ENCODE measurements around the gene LSM5. TPM values are rescaled to one million over a fixed set of nuclear protein-coding genes. Genes with fewer than 3 reads are reported as not detected.

The LSM5 gene
- total and polyA plus RNA-seq, 9 of the 15 experiments (the other 6 are each of a cell fraction or from before 2014, with no cell fraction given), result 36.3 to 620 (median 186) TPM

DNA sequence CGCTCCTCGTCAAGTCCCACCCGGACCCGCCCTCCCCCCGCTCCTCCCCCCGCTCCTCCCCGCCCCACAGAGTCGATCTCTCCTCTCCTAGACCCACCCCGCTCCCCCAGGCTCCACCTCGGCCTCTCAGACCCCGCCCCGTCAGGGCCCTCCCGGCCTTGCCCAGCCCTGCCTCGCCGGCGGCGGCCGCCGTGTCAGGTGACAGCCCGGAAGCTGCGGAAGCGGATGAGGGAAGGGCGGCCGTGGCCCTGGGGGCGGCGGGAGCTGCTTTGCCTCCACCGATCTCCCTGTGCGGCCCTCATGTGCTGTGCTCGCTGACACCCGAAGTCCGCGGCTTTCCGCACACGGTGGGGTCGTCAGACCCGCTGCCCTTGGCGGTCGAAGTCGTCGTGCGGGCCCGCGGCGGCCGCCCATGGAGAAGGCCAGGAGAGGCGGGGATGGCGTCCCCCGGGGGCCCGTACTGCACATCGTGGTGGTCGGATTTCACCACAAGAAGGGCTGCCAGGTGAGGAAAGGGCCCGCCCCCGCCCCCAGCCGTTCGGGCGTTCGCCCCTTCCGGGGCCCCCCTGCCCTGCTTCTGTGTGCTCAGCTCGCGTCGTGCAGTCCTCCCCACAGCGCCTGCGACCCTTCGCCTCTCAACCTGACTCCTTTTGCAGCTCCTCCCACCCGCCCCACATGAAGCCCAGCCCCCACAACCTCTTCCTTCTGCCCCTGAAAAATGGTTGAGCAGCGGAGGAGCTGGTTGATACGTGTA, 5.3 kb upstream of the LSM5 start, which contains the start of gene AVL9 (continued):
- 0 out of 4 replicates have a peak, but pooled peaks of 1 of the 2 experiments have one; percentile 23 for TF ChIP-seq ZMIZ1 (IDR thresholded peaks at IDR 0.05; ENCODE audit: low read depth in 2 of 2, low read length in 2 of 2)
- peak; percentile 92 for TF ChIP-seq USF2 (CRISPR knock-in tag; IDR thresholded peaks at IDR 0.05)
- no peak for TF ChIP-seq GTF2E2 (tag; IDR thresholded peaks at IDR 0.05)
- TF ChIP-seq SMARCE1 (IDR thresholded peaks at IDR 0.05), result no peak
- TF ChIP-seq, protein P1, sequence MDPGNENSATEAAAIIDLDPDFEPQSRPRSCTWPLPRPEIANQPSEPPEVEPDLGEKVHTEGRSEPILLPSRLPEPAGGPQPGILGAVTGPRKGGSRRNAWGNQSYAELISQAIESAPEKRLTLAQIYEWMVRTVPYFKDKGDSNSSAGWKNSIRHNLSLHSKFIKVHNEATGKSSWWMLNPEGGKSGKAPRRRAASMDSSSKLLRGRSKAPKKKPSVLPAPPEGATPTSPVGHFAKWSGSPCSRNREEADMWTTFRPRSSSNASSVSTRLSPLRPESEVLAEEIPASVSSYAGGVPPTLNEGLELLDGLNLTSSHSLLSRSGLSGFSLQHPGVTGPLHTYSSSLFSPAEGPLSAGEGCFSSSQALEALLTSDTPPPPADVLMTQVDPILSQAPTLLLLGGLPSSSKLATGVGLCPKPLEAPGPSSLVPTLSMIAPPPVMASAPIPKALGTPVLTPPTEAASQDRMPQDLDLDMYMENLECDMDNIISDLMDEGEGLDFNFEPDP (CRISPR knock-in tag; IDR thresholded peaks at IDR 0.05), result no peak
- no peak for TF ChIP-seq HNRNPUL1 (IDR thresholded peaks at IDR 0.05; ENCODE audit: low read length)
- no peak for TF ChIP-seq STAT5B (CRISPR knock-in tag; IDR thresholded peaks at IDR 0.05)
- TF ChIP-seq ARHGAP35 (IDR thresholded peaks at IDR 0.05; ENCODE audit: partially characterized antibody), result no peak
- peak; percentile 31 for TF ChIP-seq TBP (optimal IDR thresholded peaks at IDR 0.05; ENCODE audit: low read depth, low read length)
- TF ChIP-seq SMAD2 (IDR thresholded peaks at IDR 0.05; ENCODE audit: low read depth, low read length), result no peak
- TF ChIP-seq EHMT2 (IDR thresholded peaks at IDR 0.05), result no peak
- TF ChIP-seq, protein P2, sequence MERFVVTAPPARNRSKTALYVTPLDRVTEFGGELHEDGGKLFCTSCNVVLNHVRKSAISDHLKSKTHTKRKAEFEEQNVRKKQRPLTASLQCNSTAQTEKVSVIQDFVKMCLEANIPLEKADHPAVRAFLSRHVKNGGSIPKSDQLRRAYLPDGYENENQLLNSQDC (CRISPR knock-in tag; IDR thresholded peaks at IDR 0.05), result peak; percentile 90; the same call in 1 of the 2 replicates
- no peak for TF ChIP-seq ZNF408 (CRISPR knock-in tag; IDR thresholded peaks at IDR 0.05; ENCODE audit: low read depth)
- TF ChIP-seq ZNF133 (CRISPR knock-in tag; IDR thresholded peaks at IDR 0.05), result no peak
- TF ChIP-seq BDP1 (IDR thresholded peaks at IDR 0.05; ENCODE audit: insufficient read depth, insufficient read length), result no peak
- peak; percentile 97 for TF ChIP-seq PHF8 (IDR thresholded peaks at IDR 0.05; ENCODE audit: borderline replicate concordance, low read length)
- no peak for TF ChIP-seq TCF7L2 (IDR thresholded peaks at IDR 0.05; ENCODE audit: low read depth, low read length)
- no peak for TF ChIP-seq ZNF224 (CRISPR knock-in tag; IDR thresholded peaks at IDR 0.05)
- TF ChIP-seq GATAD2A (IDR thresholded peaks at IDR 0.05), result 0 out of 2 replicates have a peak, but pooled peaks have one; percentile 54
- TF ChIP-seq ZBTB9 (CRISPR knock-in tag; IDR thresholded peaks at IDR 0.05), result no peak
- no peak for TF ChIP-seq ZNF143 (CRISPR knock-in tag; IDR thresholded peaks at IDR 0.05)
- peak; percentile 57 for TF ChIP-seq RBM22 (IDR thresholded peaks at IDR 0.05; ENCODE audit: low read depth, low read length, poor library complexity, severe bottlenecking)
- peak; percentile 71; the same call in 1 of the 2 replicates for TF ChIP-seq L3MBTL2 (IDR thresholded peaks at IDR 0.05)

Data from K562 (cell line).